ENCODE measurements around the gene CAND1.
"Not testable (repeated sequence)": the region's sequence is repeated elsewhere in the genome, so short reads cannot be mapped to it uniquely, and the experiment has no call there.

CAND1 gene

GRCh38 chr12:67341086-67341485, 71.9 kb downstream of the CAND1 start:
- not testable (repeated sequence) for DNase-seq (ENCODE audit: low read depth in 2 of 2)

GRCh38 chr12:67344979-67345710, 76.0 kb downstream of the CAND1 start:
- DNase-seq (ENCODE audit: low read depth in 2 of 2), result no peak

- DNase-seq (ENCODE audit: low read depth in 2 of 2), result no peak
Measured at GRCh38 chr12:67348683-67349082, 79.5 kb downstream of the CAND1 start.

- no peak for DNase-seq (ENCODE audit: low read depth in 2 of 2)
Measured at GRCh38 chr12:67352682-67353081, 83.5 kb downstream of the CAND1 start.

- DNase-seq (ENCODE audit: low read depth in 2 of 2), result no peak
Measured at GRCh38 chr12:67354322-67354721, 85.2 kb downstream of the CAND1 start.

GRCh38 chr12:67354966-67355365, 85.8 kb downstream of the CAND1 start:
- DNase-seq (ENCODE audit: low read depth in 2 of 2), result no peak

- no peak for DNase-seq (ENCODE audit: low read depth in 2 of 2)
Measured at GRCh38 chr12:67355428-67356379, 86.5 kb downstream of the CAND1 start.

- DNase-seq (ENCODE audit: low read depth in 2 of 2), result no peak
Measured at GRCh38 chr12:67356380-67356774, 87.2 kb downstream of the CAND1 start.

GRCh38 chr12:67357376-67358125, 88.4 kb downstream of the CAND1 start:
- no peak for DNase-seq (ENCODE audit: low read depth in 2 of 2)

GRCh38 chr12:67358781-67359338, 89.7 kb downstream of the CAND1 start:
- DNase-seq (ENCODE audit: low read depth in 2 of 2), result no peak

GRCh38 chr12:67362526-67362925, 93.4 kb downstream of the CAND1 start:
- DNase-seq (ENCODE audit: low read depth in 2 of 2), result no peak

- DNase-seq (ENCODE audit: low read depth in 2 of 2), result no peak
Measured at GRCh38 chr12:67364228-67364627, 95.1 kb downstream of the CAND1 start.

- no peak for DNase-seq (ENCODE audit: low read depth in 2 of 2)
Measured at GRCh38 chr12:67365131-67365530, 96.0 kb downstream of the CAND1 start.

- no peak for DNase-seq (ENCODE audit: low read depth in 2 of 2)
Measured at GRCh38 chr12:67367843-67368242, 98.7 kb downstream of the CAND1 start.

Measured in stimulated activated CD4-positive, alpha-beta T cell treated with anti-CD3 and anti-CD28 coated beads, Interleukin-4, amount 100 ng/mL, for 48 hours (primary cell).